Glutamatergic neuron (in vitro differentiated cells): Measurements from ENCODE around the gene KIFAP3. TPM values are rescaled to one million over a fixed set of nuclear protein-coding genes. Genes with fewer than 3 reads are reported as not detected.

Experiments used
- DNase-seq: peaks from one replicate; pipeline ENCODE4 v3.0.0; 2022
- H3K27ac Mint-ChIP-seq: one replicate; pipeline ENCODE4 v1.8.0; 2020; ENCODE audit warnings: mild to moderate bottlenecking, mixed read lengths, inconsistent platforms; ENCODE audit not compliant: unreplicated experiment
- H3K27me3 Mint-ChIP-seq: one replicate; pipeline ENCODE4 v1.8.0; 2020; ENCODE audit warnings: mild to moderate bottlenecking, moderate library complexity, mixed read lengths, inconsistent platforms; ENCODE audit not compliant: unreplicated experiment
- H3K36me3 Mint-ChIP-seq: one replicate; pipeline ENCODE4 v1.8.0; 2020; ENCODE audit warnings: mild to moderate bottlenecking, mixed read lengths, inconsistent platforms; ENCODE audit not compliant: unreplicated experiment
- H3K4me1 Mint-ChIP-seq: one replicate; pipeline ENCODE4 v1.8.0; 2020; ENCODE audit warnings: mild to moderate bottlenecking, low read depth, mixed read lengths, inconsistent platforms; ENCODE audit not compliant: unreplicated experiment
- H3K4me3 Mint-ChIP-seq: one replicate; pipeline ENCODE4 v1.8.0; 2020; ENCODE audit warnings: mild to moderate bottlenecking, mixed read lengths, inconsistent platforms; ENCODE audit not compliant: unreplicated experiment
- H3K9me3 Mint-ChIP-seq: one replicate; pipeline ENCODE4 v1.8.0; 2020; ENCODE audit warnings: mild to moderate bottlenecking, moderate library complexity, mixed read lengths, inconsistent platforms; ENCODE audit not compliant: unreplicated experiment
- CTCF ChIP-seq: fragments of 200-600 bp; sonication (generic); IDR thresholded peaks from one replicate; pipeline ENCODE4 v1.5.0; 2021; ENCODE audit not compliant: partially characterized antibody, unreplicated experiment
- total RNA-seq: library from RNA; stranded (reverse); fragmentation: NEBNext Ultra II Directional; extraction: Animal tissue kit (Norgen Biotek cat#: 25700); gene quantifications from one replicate; pipeline ENCODE4 v1.2.1, GENCODE V29; 2021; ENCODE audit not compliant: unreplicated experiment

Gene KIFAP3
- total RNA-seq, 1 donor from 2014 or later = 61.6 TPM

GRCh38 chr1:169915150-169915549 lies 159.3 kb downstream of the KIFAP3 start:
- Mint-ChIP-seq H3K27ac (no peak overlapping the region), H3K4me1 (peaks cover 2% of the 10 kb centered on the region), H3K9me3 (peaks cover 2% of the 10 kb centered on the region), H3K27me3 (no peaks in the 10 kb centered on the region), H3K4me3 (no peak overlapping the region), H3K36me3 (no peaks in the 10 kb centered on the region)
- TF ChIP-seq CTCF = no peak
- no peak for DNase-seq

- peaks cover 2% of the 10 kb centered on the region for H3K4me1 Mint-ChIP-seq
- H3K4me3 Mint-ChIP-seq = no peak overlapping the region
- no peaks in the 10 kb centered on the region for H3K36me3 Mint-ChIP-seq
- TF ChIP-seq CTCF = no peak
- peaks cover 2% of the 10 kb centered on the region for H3K9me3 Mint-ChIP-seq
- no peak overlapping the region for H3K27ac Mint-ChIP-seq
- H3K27me3 Mint-ChIP-seq = no peaks in the 10 kb centered on the region
- DNase-seq = no peak
Observed at GRCh38 chr1:169914531-169914930, 160.0 kb downstream of the KIFAP3 start.

- Mint-ChIP-seq H3K27me3 (peaks cover 2% of the 10 kb centered on the region), H3K4me1 (no peaks in the 10 kb centered on the region), H3K27ac (no peak overlapping the region), H3K9me3 (peaks cover 2% of the 10 kb centered on the region), H3K36me3 (no peaks in the 10 kb centered on the region), H3K4me3 (no peak overlapping the region)
- no peak for TF ChIP-seq CTCF
- no peak for DNase-seq
Observed at GRCh38 chr1:169909499-169909898, 165.0 kb downstream of the KIFAP3 start.

- no peak for TF ChIP-seq CTCF
- Mint-ChIP-seq H3K4me3 (no peak overlapping the region), H3K4me1 (no peaks in the 10 kb centered on the region), H3K27ac (no peak overlapping the region), H3K27me3 (peaks cover 2% of the 10 kb centered on the region), H3K9me3 (peaks cover 2% of the 10 kb centered on the region), H3K36me3 (no peaks in the 10 kb centered on the region)
- no peak for DNase-seq
Observed at GRCh38 chr1:169906938-169907337, 167.6 kb downstream of the KIFAP3 start.

- no peak for DNase-seq
- Mint-ChIP-seq H3K27ac (no peak overlapping the region), H3K9me3 (no peaks in the 10 kb centered on the region), H3K4me3 (no peak overlapping the region), H3K4me1 (no peaks in the 10 kb centered on the region), H3K36me3 (no peaks in the 10 kb centered on the region), H3K27me3 (peaks cover 3% of the 10 kb centered on the region)
- TF ChIP-seq CTCF = no peak
Observed at GRCh38 chr1:169904834-169905233, 169.7 kb downstream of the KIFAP3 start.
